Skeletal muscle satellite cell (primary cell): ENCODE data around the gene DNPH1.

Source experiments
- H3K27me3 ChIP-seq: 2 replicates; pipeline ENCODE4 v1.7.0; 2013; ENCODE audit warnings: low read length; ENCODE audit not compliant: control insufficient read depth, insufficient read depth
- H3K36me3 ChIP-seq: 2 replicates; pipeline ENCODE4 v1.7.0; 2013; ENCODE audit warnings: mild to moderate bottlenecking, control low read depth, low read length; ENCODE audit not compliant: insufficient read depth
- H3K4me1 ChIP-seq: 2 replicates; pipeline ENCODE4 v1.7.0; 2013; ENCODE audit warnings: low read length; ENCODE audit not compliant: control insufficient read depth, insufficient read depth
- H3K4me2 ChIP-seq: 2 replicates; pipeline ENCODE4 v1.7.0; 2013; ENCODE audit warnings: mild to moderate bottlenecking, low read length
- H3K4me3 ChIP-seq: 2 replicates; pipeline ENCODE4 v1.7.0; 2013; ENCODE audit warnings: low read length
- H3K9ac ChIP-seq: 2 replicates; pipeline ENCODE4 v1.7.0; 2013; ENCODE audit warnings: mild to moderate bottlenecking, low read depth, low read length, moderate library complexity
- H3K9me3 ChIP-seq: replicated peaks from 2 replicates; pipeline ENCODE4 v1.7.0; 2013; ENCODE audit warnings: mild to moderate bottlenecking, control low read depth, low read length

Gene DNPH1

DNA sequence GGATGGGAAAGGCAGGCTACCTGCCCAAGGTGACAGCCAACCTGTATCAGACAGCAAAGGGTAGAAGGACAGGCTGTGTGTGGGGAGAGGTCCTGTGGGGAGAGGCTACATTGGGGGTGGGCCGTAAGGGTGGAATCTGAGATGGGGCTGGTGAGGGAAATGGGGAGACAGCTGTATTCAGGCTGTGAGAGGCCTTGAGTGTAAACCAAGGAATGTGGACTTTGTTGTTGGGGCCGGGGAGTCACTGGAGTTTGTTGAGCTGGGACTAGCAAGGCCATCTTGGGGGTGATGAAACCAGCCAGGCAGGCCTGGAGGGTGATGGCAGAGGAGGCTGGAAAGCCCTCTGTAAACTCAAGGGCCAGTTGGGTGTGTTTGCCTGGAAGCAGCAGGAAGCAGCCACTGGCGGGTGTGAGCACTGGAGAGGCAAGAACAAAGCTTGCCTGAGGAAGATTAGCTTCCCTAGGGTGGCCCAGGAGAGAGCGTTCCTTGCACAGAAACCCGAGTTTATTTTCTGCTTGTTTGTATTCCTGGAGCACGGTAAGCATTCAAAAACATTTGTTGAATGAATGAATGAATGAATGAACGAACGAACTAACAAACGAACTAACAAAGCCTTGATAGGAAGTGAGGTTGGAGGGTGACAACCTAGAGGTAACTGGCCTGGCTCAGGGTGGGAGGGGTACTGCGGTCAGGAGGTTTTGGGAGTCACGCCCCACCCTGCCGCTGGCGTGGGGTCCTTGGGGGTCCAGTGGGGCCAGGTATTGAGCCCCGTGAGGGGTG, 32.9 kb upstream of the DNPH1 start:
- H3K4me1 ChIP-seq: no peaks in the 10 kb centered on the region
- no peak overlapping the region for H3K4me3 ChIP-seq
- H3K9me3 ChIP-seq: no peaks in the 10 kb centered on the region
- H3K36me3 ChIP-seq: no peaks in the 10 kb centered on the region
- H3K27me3 ChIP-seq: peaks cover 39% of the 10 kb centered on the region
- H3K4me2 ChIP-seq: no peak overlapping the region
- H3K9ac ChIP-seq: no peak overlapping the region

DNA sequence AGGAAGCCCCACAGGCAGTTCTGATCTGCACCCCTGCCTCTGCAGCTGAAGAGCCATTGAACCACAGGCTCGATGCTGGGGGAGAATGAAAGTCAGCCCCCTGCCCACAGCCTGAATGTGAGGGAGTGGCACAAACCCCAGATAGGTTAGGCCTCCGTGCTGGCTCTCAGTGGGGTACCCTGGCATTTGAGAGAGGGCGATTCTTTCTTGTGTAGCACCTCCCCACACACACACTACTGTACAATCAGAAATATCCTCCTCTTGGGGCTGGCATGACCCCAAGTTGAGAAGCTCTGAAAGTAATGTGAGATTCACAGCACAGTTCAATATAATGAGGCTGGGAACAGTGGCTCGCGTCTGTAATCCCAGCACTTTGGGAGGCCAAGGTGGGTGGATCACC, 31.9 kb upstream of the DNPH1 start:
- Histone ChIP-seq H3K9ac (no peak overlapping the region), H3K9me3 (no peaks in the 10 kb centered on the region), H3K36me3 (no peaks in the 10 kb centered on the region), H3K4me1 (no peaks in the 10 kb centered on the region), H3K4me2 (no peak overlapping the region), H3K27me3 (peaks cover 41% of the 10 kb centered on the region), H3K4me3 (no peak overlapping the region)

DNA sequence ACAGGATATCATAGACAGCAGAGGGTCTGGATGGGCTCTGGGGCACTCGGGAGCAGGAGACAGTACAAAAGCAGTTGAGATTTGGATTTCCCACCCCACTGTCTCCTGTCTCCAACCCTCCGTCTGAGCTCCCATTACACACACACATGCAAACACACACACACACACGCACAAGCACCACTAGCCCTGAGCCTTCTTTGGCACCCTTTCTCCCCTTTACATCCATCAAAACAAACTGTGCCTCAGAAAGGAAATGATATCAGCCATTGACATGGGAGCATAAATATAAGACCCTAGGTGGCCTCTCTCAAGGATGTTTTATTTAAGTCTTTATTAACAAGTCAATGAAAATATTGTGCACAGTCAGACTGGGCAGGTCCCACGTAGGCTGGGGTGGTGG, 31.5 kb upstream of the DNPH1 start:
- H3K4me1 ChIP-seq: no peaks in the 10 kb centered on the region
- no peaks in the 10 kb centered on the region for H3K9me3 ChIP-seq
- no peak overlapping the region for H3K4me3 ChIP-seq
- no peaks in the 10 kb centered on the region for H3K36me3 ChIP-seq
- no peak overlapping the region for H3K9ac ChIP-seq
- no peak overlapping the region for H3K4me2 ChIP-seq
- peaks cover 39% of the 10 kb centered on the region for H3K27me3 ChIP-seq

DNA sequence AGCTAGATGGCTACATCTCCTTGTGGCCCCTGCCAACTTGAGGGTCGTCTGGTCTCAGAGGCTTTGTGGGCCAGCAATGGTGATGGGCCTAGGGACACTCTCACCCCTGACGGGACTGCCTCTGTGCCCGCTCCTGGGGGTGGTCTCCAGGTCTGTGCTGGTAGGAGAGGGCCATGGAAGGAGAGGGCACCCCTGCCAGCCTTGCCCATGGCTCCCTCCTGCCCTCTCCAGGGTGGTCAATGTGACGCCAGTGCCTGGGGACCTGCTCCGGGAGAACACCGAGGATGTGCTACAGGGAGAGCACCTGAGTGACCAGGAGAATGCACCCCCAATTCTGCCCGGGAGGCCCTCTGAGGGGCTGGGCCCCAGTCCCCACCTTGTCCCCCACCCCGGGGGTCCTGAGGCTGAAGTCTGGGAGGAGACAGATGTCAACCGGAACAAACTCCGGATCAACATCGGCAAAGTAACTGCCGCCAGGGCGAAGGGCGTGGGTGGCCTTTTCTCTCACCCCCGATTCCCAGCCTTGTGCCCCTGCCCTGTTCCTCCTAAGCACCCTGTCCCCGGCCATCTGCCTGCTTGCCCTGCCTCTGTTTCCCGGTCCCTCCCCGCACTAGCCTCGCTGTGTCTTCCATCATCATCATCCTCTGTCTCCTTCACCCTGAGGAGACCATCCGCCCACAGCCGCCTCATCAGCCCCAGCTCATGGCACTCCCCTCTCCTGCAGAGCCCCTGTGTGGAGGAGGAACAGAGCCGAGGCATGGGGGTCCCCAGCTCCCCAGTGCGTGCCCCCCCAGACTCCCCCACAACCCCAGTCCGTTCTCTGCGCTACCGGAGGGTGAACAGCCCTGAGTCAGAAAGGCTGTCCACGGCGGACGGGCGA, 29.8 kb upstream of the DNPH1 start:
- Histone ChIP-seq H3K27me3 (peaks cover 32% of the 10 kb centered on the region), H3K4me1 (no peaks in the 10 kb centered on the region), H3K36me3 (no peaks in the 10 kb centered on the region), H3K9ac (no peak overlapping the region), H3K4me2 (no peak overlapping the region), H3K9me3 (no peaks in the 10 kb centered on the region), H3K4me3 (no peak overlapping the region)

DNA sequence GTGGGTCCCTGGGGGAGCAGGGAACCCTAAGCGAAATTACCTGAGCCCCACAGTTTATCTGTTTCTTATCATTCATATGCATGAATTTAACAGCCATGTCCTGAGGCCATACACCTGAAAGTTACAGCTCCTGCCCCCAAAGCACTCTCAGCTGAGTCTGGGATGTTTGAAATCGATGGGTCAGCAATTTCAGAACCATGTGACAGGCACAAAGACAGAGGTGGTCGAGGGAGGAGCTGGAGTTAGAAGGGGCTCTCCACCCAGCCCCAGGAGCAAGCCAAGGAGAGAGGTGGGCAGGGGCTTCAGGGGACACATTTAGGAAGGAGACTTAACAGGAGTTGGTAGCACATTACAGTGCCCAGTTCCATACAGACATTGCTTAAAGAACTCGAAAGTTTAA, 28.9 kb upstream of the DNPH1 start:
- peaks cover 37% of the 10 kb centered on the region for H3K27me3 ChIP-seq

DNA sequence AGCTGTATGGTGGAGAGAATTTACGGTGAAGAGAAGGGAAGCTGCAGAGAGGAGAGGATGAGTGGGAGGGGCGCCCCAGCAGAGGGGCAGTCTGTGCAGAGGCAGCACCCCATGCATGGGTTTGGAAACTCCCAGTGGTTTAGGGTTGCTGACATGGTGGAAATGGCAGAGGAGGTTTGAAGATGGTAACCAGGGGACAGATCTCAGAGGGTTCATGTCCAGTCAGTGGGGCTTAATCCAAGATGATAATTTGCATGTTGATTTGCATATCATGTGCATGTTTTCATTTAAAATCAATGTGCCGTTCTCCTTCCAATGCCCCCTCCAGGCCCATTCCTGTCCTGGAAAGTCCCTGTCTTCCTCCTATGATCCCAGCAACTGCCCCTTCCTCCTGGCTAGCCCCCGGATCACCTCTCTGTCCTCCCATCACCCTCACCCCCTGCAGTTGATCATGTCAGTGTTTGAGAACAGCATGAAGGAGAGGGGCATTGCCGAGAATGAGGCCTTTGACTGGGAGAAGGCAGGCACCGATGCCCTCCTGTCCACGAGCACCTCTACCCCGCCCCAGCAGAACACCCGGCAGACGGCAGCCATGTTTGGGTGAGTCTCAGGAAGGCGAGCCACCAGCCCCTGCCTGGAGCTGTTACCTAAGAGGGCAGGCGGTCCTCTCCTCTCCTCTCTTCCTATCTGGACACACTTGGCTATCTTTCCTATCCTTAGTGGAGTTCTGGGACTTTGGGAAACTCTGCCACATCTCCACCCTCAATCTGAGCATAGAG, 28.3 kb upstream of the DNPH1 start:
- H3K36me3 ChIP-seq: no peaks in the 10 kb centered on the region
- H3K4me2 ChIP-seq: no peak overlapping the region
- no peak overlapping the region for H3K4me3 ChIP-seq
- no peaks in the 10 kb centered on the region for H3K4me1 ChIP-seq
- H3K9ac ChIP-seq: no peak overlapping the region
- no peaks in the 10 kb centered on the region for H3K9me3 ChIP-seq
- peaks cover 43% of the 10 kb centered on the region for H3K27me3 ChIP-seq

More for the DNA sequence above, 28.9 kb upstream of the DNPH1 start:
- Histone ChIP-seq H3K4me3 (no peak overlapping the region), H3K9ac (no peak overlapping the region), H3K4me1 (no peaks in the 10 kb centered on the region), H3K36me3 (no peaks in the 10 kb centered on the region), H3K9me3 (no peaks in the 10 kb centered on the region), H3K4me2 (no peak overlapping the region)

DNA sequence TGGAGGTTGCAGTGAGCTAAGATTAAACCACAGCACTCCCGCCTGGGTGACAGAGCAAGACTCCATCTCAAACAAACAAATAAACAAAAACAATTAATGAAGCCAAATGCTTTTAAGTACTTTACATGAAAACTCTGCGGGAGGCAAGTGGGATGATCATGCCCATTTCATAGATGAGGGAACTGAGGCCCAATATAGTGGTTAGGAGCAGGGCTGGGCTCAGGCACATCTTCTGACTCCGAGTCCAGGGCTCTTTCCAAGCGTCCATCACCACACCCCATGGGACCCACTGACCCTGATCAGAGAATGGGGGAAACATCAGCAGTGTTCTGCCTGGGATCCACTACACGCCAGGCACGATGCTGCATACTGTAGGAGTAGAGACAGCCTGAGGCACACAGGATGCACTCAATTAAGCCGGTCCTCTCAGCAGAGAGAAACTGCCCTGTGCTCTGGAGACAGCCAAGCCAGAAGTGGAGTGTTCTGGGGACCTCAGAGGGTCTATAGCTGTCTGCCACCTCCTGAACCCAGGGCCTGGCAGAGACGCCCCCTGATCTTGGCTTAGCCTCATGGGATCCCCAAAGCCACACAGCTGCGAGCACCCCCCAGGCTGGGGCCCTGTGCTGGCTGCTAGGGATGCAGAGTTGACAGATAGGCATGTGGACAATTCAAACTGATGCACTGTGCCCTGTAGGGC, 27.5 kb upstream of the DNPH1 start:
- Histone ChIP-seq H3K9me3 (no peaks in the 10 kb centered on the region), H3K4me2 (no peak overlapping the region), H3K36me3 (no peaks in the 10 kb centered on the region), H3K4me3 (no peak overlapping the region), H3K4me1 (no peaks in the 10 kb centered on the region), H3K27me3 (peaks cover 46% of the 10 kb centered on the region), H3K9ac (no peak overlapping the region)

DNA sequence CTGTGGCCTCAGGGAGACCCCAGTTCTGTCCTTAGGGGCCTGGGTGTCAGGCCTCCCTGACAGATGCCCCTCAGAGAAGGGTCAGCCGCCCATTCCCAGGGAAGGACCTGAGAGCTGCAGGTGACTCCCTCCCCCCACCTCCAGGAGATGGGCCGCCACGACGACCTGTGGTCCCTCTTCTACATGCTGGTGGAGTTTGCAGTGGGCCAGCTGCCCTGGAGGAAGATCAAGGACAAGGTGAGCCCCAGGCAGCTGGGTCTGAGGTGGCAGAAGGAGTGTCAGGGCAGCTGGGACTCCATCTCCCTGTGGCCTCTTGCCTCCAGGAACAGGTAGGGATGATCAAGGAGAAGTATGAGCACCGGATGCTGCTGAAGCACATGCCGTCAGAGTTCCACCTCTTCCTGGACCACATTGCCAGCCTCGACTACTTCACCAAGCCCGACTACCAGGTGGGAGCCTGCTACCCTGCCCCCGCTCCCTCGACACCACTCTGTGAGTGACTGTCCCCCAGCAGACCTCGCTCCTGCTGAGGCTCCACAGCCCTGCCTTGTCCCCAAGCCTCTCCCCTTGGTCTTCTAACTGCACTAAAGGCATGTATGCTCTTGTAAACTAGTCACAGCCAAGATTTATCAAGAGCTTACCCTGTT, 26.2 kb upstream of the DNPH1 start:
- Histone ChIP-seq H3K4me1 (no peaks in the 10 kb centered on the region), H3K4me2 (no peak overlapping the region), H3K9me3 (no peaks in the 10 kb centered on the region), H3K4me3 (no peak overlapping the region), H3K9ac (no peak overlapping the region), H3K27me3 (peaks cover 55% of the 10 kb centered on the region), H3K36me3 (no peaks in the 10 kb centered on the region)

DNA sequence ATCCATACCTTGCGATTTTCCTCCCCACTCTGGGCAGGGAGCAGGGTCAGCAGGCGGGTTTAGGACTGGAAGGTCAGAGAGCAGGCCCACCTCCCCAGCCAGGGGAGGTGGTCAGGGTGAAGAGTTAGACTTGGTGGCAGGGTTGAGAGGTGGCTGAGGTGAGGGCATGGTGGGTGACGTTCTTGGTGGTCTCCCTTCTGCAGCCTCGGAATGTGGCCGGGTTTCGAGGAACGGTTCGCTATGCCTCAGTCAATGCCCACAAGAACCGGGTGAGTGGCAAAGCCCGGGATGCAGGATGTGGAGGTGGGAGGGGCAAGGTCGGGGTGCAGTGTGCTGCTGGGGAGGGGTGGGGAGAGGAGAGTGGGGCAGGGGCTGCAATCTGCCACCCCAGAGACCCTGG, 25.6 kb upstream of the DNPH1 start:
- Histone ChIP-seq H3K9me3 (no peaks in the 10 kb centered on the region), H3K4me1 (no peaks in the 10 kb centered on the region), H3K4me2 (no peak overlapping the region), H3K4me3 (no peak overlapping the region), H3K27me3 (peaks cover 52% of the 10 kb centered on the region), H3K9ac (no peak overlapping the region), H3K36me3 (no peaks in the 10 kb centered on the region)

DNA sequence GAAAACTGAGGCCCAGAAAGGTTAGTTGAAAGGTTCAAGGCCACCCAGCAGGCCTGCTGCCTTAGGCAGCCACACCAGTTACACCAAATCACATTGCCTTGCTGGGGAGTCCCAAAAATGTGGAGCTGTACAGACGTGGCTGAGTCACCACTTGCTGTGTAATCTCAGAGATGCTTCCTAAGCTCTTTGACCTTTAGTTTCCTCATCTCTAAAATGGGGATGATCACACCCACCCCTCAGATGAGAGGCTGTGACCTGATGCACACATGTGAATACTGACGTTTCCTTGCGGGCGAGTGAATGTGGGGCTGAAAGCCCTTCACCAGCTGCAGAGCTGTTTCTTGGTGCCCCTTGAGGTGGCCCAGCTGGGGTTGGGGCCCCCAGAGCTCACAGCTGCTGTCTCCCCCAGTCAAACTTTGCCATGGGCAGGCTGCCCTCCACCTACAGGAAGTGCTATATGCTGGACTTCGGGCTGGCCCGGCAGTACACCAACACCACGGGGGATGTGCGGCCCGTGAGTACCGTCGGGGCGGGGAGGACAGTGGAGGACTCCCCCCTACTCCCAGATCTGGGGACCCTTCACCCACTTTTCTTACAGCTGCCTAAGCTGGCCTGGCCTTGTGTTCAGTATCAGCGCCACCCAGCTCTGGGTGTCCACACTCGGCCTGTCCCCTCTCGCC, 25.0 kb upstream of the DNPH1 start:
- Histone ChIP-seq H3K4me1 (no peaks in the 10 kb centered on the region), H3K4me3 (no peak overlapping the region), H3K4me2 (no peak overlapping the region), H3K36me3 (no peaks in the 10 kb centered on the region), H3K9ac (no peak overlapping the region), H3K9me3 (no peaks in the 10 kb centered on the region), H3K27me3 (peaks cover 52% of the 10 kb centered on the region)
